HCEC 1CT (cell line): Measurements from ENCODE around the gene ZNF169.
A peak's percentile ranks its signal among the peaks of the same experiment; 100 is the strongest.
"Not testable (repeated sequence)": the region's sequence is repeated elsewhere in the genome, so short reads cannot be mapped to it uniquely, and the experiment has no call there.

Experiments
- DNase-seq: peaks from one replicate; pipeline ENCODE4 v3.0.0-alpha.2; 2017

Gene ZNF169

DNA sequence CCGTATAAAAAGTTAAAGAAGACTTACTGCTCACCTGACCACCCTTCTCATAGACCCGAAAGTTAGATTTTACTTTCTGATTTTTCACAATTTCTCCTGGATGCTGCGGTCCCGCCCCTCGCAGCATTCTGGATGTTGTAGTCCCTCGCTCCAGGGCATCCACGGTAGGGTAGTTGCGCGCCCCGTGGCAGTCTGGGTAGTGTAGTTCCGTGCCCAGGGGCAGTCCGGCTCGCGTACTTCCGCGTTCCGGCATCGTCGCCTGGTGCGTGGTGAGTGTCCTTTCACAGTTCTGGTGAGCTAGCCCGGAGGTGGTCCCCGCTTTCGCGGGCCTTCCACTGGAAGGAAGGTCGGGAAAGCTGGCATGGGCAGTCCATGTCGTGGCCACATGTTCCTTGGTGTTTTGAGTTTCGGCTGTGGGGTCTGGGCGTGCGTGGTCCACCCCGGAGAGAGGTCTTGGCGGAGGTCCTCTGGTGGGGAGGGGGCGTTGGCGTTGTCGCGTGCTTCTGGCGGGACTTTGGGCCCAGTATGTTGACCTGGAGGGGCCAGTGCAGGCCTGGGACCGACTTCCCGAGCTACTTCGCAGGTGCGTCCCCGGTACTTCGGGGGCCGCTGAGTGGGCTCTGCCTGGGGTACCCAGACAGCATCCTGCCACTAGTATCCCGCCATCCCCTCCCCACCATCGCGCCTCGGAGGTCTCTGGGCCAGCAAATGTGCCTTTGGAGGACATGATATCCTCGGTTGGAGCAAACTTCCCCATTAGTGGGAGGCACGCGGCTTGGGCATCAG is at the start of gene ZNF169:
Gene ZNF169 (plus strand): TSS at position 222 of the 786 bp plus-strand sequence. CDS start 19,515 bp downstream, outside the sequence.
- DNase-seq, result peak; percentile 90

- no peak for DNase-seq
Observed at GRCh38 chr9:94210616-94211603, 48.2 kb upstream of the ZNF169 start.

DNA sequence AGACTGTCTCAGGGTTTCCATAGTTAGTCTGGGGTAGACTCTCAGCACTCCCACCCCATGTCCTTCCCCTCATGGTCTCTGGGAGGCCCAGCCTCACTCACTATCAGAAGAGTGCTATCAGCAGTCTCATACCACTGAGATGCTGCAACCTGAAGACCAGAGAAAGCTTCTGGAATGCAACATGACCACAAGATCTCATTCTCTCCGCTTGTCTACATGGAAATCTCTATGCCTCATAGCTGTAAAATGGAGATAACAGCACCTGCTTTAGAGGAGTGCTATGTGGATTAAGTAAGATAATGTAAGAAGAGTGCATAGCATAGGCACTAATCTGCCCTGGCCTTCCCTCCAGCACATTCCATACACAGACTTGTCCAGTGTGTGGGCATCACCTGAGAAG is 47.0 kb upstream of the ZNF169 start:
- DNase-seq, result no peak

DNA sequence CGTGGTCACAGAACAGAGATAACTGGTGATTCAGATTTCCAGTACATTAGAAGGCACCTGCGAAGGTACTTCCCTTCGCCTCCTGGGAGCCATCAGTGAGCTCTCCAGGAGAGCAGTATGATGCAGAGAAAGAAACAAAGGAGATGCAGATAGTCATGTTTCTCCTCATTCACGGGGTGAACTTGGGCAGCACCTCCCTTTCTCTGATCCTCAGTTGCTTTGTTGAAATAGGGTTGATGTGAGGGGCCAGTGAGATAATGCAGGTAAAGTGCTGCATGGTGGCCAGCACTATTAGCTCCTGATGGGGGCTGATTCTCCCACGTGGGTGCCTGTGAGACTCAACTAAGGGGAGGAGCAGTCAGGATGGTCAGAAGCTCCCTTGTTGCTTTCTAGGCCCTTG is 46.6 kb upstream of the ZNF169 start:
- no peak for DNase-seq

DNA sequence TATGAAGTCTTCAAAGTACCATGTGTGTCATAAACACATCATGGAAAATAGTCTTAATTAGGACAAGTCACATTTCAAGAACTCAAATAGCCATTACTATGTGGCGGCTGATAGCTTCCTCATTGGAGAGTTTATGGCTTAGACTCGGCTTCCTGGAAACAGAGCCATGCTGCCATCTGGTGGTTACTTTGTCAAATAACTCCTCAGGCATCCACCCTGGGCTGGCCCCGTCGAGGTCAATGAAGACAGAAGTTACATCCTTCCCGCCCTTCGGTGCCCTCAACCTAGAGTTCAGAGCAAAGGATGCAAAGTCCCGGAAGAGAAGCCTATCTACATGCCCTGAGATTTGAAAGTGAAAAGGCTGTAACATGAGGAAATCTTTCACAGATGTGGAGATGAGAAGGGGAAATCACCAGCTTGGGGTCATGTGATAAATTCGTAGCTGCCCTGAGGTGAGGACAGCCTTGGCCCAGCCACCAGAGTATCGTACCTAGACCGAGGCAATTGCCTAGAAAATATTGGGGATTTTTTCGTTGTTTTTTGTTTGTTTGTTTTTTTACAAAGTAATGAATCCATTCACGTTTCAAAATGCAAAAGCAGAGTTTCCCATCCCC is 45.5 kb upstream of the ZNF169 start:
- DNase-seq, result peak; percentile 65

DNA sequence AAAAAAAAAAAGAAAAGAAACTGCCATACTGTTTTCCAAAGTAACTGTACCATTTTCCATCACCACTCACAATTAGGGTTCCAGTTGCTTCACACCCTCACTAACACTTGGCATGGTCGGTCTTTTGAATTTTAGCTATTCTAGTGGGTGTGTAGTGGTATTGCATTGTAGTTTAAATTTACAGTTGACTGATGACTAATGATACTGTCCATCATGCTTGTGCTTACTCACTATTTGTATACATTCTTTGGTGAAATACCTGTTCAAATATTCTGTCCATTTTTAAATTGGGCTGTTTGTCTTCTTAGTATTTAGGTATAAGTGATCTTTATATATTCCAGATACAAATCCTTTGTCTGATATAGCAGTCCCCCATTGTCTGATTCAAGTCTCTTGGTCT is 36.2 kb upstream of the ZNF169 start:
- DNase-seq, result no peak

DNA sequence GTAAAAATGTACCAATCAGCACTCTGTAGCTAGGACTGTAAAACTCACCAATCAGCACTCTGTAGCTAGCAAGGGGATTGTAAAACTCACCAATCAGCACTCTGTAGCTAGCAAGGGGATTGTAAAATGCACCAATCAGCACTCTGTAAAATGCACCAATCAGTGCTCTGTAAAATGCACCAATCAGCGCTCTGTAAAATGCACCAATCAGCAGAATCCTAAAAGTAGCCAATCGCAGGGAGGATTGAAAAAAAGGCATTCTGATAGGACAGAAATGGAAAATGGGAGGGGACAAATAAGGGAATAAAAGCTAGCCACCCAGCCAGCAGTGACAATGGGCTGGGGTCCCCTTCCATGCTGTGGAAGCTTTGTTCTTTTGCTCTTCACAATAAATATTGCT is 33.7 kb upstream of the ZNF169 start:
- DNase-seq, result not testable (repeated sequence)

GRCh38 chr9:94228616-94229015 is 30.5 kb upstream of the ZNF169 start:
- DNase-seq, result no peak

DNA sequence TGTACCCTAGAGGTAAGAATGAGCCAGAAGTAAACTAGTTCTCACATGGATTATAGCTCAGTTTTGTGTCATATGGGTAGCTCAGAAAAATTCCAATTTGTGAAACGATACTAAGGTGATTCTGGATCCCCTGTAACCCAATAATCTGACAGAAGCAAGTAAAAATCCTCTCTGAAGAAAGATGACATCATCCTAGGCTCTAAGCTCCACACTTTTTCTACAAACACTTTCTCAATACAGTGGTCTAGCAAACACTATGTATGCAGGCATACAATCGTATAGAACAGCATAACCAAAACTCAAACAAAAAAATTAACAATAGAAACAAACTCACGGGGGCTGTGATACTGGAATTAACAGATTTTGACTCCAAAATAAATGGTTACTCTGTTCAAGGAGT is 26.7 kb upstream of the ZNF169 start:
- DNase-seq, result no peak

DNA sequence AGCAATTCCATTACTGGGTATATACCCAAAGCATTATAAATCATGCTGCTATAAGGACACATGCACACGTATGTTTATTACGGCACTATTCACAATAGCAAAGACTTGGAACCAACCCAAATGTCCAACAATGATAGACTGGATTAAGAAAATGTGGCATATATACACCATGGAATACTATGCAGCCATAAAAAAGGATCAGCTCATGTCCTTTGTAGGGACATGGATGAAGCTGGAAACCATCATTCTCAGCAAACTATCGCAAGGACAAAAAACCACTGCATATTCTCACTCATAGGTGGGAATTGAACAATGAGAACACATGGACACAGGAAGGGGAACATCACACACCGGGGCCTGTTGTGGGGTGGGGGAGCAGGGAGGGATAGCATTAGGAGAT is 18.0 kb upstream of the ZNF169 start:
- DNase-seq, result not testable (repeated sequence)

GRCh38 chr9:94245651-94246050 is 13.4 kb upstream of the ZNF169 start:
- DNase-seq, result no peak

DNA sequence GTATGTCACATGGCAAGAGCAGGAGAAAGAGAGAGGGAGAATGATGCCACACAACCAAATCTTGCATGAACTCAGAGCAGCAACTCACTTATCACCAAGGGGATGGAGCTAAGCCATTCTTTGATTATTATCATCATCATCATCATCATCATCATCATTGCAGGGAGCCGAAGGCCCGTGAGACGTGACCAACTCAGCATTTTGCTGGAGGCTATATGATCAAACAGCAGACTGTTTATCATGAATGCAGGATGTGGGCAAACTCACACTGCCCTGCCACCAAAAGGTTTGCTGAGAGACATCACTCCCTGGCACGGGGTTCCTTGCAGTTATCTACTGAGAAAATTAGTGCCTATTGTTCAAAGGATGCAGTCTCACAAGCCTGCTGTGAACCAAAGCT is 8.6 kb upstream of the ZNF169 start:
- DNase-seq, result no peak

DNA sequence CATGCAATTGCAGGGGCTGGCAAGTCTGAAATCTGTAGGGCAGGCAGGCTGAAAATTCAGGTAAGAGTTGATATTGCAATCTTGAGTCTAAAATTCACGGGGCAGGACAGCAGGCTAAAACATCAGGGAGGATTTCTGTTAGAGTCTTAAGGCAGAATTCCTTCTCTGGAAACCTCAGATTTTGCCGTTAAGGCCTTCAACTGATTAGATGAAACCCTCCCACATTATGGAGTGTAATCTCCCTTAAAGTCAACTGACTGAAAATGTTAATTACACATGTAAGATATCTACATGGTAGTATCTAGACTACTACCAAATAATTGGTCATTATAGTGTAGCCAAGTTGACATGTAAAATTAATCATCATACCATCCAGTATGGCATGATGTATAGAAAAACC is 3.1 kb upstream of the ZNF169 start:
- no peak for DNase-seq

DNA sequence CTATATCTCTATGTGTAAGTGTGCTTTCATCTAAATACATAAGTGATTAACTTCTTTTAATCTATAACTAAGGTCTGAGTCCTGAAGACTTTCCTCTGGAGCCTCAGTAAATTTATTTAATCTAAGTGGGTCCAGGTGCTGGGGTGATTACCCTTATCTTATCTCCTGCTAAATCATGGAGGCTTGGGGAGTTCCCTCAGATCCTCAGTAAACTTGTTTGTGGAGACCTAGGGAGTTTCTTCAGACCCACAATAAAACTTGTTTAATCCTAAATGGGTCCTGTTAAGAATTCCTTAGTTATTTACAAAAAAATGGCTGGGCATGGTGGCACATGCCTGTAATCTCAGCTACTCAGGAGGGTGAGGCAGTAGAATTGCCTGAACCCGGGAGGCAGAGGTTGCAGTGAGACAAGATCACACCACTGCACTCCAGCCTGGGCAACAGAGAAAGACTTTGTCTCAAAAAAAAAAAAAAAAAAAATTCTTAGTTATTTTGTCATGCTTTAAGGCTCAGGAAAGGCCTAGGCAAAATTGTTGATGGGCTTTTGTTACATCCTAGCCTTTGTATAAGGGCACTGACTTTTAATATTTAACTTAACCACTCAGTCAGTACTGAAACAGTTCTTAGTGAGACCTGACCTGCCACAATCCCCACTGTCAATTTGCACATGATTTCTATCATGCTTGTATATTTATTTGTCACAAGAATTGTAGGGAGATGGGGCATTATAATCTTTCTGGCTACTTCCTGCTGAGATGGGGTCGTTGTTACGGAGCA is 6.7 kb downstream of the ZNF169 start:
- not testable (repeated sequence) for DNase-seq

DNA sequence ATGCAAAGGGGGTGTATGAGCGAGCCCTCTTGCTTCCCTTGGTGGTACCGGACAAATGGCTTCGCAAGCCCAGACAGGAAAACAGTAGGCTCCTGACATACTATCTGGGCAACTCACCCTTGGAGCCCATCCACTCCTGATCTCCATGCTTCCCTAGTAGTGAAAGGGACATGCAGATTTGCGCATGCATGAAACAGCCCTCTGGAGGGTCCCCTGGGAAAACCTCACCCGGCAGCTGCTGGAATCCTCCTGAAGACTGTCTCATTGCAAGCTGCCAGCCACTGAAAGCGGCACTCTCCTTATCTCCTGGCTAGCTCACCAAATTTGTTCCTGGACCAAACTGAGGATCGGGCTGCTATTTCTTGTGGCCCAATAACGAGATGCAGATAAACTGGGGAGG is 10.2 kb downstream of the ZNF169 start:
- no peak for DNase-seq

DNA sequence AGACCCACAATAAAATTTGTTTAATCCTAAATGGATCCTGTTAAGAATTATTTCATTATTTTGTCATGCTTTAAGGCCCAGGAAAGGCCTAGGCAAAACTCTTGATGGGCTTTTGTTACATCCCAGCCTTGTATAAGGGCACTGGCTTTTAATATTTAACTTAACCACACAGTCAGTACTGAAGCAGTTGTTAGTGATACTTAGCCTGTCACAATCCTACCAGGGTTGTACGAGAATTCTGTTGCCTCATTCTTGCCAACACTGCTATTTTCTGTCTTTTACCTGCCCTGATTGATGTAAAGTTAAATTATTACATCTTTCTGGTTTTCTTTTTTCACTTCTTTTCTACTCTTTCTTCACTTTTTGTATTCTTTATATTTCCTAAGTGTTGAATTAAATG is 10.9 kb downstream of the ZNF169 start:
- DNase-seq, result no peak

DNA sequence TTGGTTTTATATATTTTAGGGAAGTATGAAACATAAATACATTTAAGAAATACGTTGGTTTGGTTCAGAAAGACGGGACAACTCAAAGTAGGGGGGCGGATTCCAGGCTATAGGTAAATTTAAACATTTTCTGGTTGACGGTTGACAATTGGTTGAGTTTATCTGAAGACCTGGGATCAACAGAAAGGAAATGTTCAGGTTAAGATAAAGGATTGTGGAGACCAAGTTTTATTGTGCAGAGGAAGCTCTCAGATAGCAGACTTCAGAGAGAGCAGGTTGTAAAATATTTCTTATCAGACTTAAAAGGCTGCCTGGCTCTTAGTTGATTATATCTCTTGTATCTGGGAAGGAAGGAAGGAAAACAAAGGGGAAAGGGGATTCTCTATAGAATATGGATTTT is 17.9 kb downstream of the ZNF169 start:
- DNase-seq, result not testable (repeated sequence)

DNA sequence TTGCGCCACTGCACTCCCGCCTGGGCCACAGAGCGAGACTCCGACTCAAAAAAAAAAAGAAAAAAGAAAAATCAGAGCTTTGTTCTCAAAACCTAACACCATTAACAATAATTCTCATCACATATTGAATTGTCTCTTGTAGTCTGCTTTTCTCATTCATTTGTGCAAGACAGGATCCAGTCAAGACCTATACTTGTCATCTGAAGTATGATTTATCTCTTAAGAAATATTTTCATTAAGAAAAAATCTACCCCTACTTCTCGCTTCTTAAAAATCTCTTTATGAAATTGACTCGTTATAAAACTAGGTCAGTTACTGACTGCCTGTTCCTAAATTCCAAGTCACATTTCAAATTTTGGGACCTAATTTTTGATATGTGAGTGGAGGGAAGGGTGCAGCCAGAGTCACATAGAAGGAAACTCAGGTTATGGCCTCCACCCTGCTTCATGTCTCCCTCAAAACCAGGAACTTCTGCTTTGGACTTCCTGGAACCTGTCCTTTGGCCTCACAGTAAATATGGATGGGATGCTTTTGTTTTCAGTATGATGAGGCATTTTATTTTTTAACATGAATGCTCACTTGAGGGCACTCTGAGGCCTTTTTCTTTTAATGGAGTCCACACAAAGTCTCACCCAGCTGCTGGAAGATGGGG is 18.9 kb downstream of the ZNF169 start:
- DNase-seq, result no peak

- DNase-seq, result no peak
Observed at GRCh38 chr9:94280409-94280989, 21.4 kb downstream of the ZNF169 start.

DNA sequence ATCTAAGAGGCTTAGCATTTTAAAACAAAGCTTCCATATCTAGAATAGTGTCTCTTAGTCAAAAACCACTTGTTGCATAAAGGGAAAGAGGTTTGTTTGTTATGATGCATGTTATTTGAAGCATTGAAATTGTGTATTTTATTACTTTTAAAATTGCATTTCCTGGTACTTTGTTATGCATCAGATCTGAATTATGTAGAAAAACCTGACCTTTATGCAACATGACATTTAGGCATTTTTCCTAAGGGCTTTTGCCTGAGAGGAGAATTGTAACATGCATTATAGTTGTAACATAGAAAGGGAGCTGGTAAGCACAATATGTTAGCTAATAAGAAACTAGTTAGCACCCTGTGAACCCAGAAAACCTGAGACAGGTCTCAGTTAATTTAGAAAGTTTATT is 22.0 kb downstream of the ZNF169 start:
- DNase-seq, result no peak

- no peak for DNase-seq
Observed at GRCh38 chr9:94286116-94286515, 27.0 kb downstream of the ZNF169 start.
